ENCODE measurements around the gene TSHZ1. TPM values are rescaled to one million over a fixed set of nuclear protein-coding genes. Genes with fewer than 3 reads are reported as not detected.

TSHZ1 gene
- total and polyA plus RNA-seq, 2 experiments from 2014 or later = 2.2 to 4.4 TPM

DNA sequence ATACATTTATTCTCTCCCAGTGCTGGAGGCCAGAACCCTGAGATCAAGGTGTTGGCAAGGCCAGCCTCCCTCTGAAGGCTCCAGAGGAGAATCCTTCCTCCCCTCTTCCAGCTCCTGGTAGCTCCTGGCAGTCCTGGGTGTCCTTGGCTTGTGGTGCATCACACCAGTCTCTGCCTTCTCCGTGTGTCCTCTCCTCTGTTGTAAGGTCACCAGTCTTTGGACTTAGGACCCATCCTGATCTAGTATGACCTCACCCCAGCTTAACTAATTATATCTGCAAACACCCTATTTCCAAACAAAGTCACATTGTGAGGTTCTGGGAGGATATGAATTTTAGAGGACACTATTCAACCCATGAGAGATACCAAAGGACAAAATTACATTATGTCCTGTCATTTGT is 31.1 kb downstream of the TSHZ1 start:
- H3K9ac ChIP-seq = no peak overlapping the region
- H3K4me3 ChIP-seq = no peak overlapping the region
- H3K79me2 ChIP-seq (ENCODE audit: insufficient read depth) = peaks cover 63% of the 10 kb centered on the region
- no peaks in the 10 kb centered on the region for H3F3A ChIP-seq (ENCODE audit: insufficient read depth)
- TF ChIP-seq EZH2 (IDR thresholded peaks at IDR 0.05; ENCODE audit: insufficient read depth, poor library complexity, severe bottlenecking) = no peak
- TF ChIP-seq EZH2phosphoT487 (IDR thresholded peaks at IDR 0.05; ENCODE audit: insufficient read depth, low read depth) = no peak
- H3K9me2 ChIP-seq (ENCODE audit: insufficient read depth) = no peaks in the 10 kb centered on the region
- H3K4me2 ChIP-seq (ENCODE audit: unreplicated experiment) = no peak overlapping the region
- in situ Hi-C loops (cut with MboI) = no loop called here
- H3K27me3 ChIP-seq (replicated peaks; ENCODE audit: insufficient read depth) = no peaks in the 10 kb centered on the region
- H3K4me1 ChIP-seq (ENCODE audit: insufficient read depth) = peaks cover 3% of the 10 kb centered on the region; the same call in 1 of the 2 replicates
- DNase-seq = no peak
- no peak overlapping the region for H3K27ac ChIP-seq
- WGBS, 2 experiments (ENCODE audit: low coverage in 1 of 2, low lambda C conversion rate in 2 of 2, missing lambda C conversion rate in 2 of 2) = 95 to 100% methylated on average over 1 of the region's 1 CpG
- H4K20me1 ChIP-seq (ENCODE audit: insufficient read depth) = no peaks in the 10 kb centered on the region
- no peak overlapping the region for H2AFZ ChIP-seq
- H3K36me3 ChIP-seq (ENCODE audit: low read depth) = no peaks in the 10 kb centered on the region
- H3K9me3 ChIP-seq (ENCODE audit: low read depth) = no peaks in the 10 kb centered on the region

DNA sequence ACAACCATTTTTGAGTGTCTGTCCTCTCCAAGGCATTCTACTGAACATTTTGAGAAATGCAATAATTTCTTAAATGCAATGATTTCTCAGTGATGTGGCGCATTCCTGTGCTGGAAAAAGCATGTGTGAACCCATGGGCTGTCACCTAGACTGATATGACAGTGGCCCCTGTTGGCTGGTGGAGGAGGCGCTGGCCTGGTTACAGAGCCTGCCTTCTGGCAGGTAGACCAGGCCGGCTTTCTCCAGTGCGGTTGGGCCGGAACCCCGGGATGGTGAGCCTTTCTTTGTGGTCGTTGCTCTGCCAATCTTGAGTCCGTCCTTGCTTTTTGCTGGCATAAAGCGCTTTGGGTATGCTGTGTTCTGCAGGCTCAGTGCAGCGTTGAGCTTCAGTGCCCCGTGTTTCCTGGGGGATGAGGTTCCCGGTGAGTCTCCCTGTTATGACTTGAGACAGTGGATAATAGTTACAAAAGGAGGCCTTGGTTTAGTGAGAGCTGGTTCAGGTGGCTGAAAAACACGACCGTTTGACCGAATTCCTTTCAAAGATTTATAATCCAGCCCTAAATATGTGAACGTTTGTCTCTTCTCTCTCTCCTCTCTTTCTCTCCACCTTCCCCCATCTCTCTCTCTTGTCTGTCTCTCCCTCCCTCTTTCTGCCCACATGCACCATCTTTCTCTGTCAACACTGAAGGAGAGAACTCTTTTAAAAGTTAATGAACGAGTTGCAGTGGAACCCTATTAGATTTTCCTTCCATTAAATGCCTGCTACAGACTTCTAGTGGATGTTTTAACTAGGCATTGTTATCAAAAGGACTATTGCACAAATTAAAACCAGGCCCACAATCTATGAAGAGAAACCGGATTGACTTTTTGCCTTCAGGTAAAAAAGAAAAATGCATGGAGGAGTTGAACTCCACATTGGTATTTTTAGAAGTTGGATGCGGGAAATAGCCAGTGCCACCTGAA is 34.0 kb downstream of the TSHZ1 start:
- in situ Hi-C loops (cut with MboI) = no loop called here
- Histone ChIP-seq H3K9me2 (ENCODE audit: insufficient read depth) (no peaks in the 10 kb centered on the region), H3K79me2 (ENCODE audit: insufficient read depth) (peaks cover 77% of the 10 kb centered on the region), H3K4me3 (no peak overlapping the region), H2AFZ (no peak overlapping the region), H3K9ac (no peak overlapping the region), H4K20me1 (ENCODE audit: insufficient read depth) (no peaks in the 10 kb centered on the region), H3K4me1 (ENCODE audit: insufficient read depth) (peaks cover 14% of the 10 kb centered on the region), H3K27me3 (replicated peaks; ENCODE audit: insufficient read depth) (no peaks in the 10 kb centered on the region), H3F3A (ENCODE audit: insufficient read depth) (peaks cover 6% of the 10 kb centered on the region; the same call in 1 of the 2 replicates), H3K9me3 (ENCODE audit: low read depth) (no peaks in the 10 kb centered on the region), H3K27ac (no peak overlapping the region), H3K4me2 (ENCODE audit: unreplicated experiment) (no peak overlapping the region), H3K36me3 (ENCODE audit: low read depth) (no peaks in the 10 kb centered on the region)
- no peak for DNase-seq
- TF ChIP-seq EZH2 (IDR thresholded peaks at IDR 0.05; ENCODE audit: insufficient read depth, poor library complexity, severe bottlenecking) (no peak), EZH2phosphoT487 (IDR thresholded peaks at IDR 0.05; ENCODE audit: insufficient read depth, low read depth) (no peak)
- 84 to 85% methylated on average over 18 to 19 of the region's 19 CpGs for WGBS, 2 experiments (ENCODE audit: low coverage in 1 of 2, low lambda C conversion rate in 2 of 2, missing lambda C conversion rate in 2 of 2)

DNA sequence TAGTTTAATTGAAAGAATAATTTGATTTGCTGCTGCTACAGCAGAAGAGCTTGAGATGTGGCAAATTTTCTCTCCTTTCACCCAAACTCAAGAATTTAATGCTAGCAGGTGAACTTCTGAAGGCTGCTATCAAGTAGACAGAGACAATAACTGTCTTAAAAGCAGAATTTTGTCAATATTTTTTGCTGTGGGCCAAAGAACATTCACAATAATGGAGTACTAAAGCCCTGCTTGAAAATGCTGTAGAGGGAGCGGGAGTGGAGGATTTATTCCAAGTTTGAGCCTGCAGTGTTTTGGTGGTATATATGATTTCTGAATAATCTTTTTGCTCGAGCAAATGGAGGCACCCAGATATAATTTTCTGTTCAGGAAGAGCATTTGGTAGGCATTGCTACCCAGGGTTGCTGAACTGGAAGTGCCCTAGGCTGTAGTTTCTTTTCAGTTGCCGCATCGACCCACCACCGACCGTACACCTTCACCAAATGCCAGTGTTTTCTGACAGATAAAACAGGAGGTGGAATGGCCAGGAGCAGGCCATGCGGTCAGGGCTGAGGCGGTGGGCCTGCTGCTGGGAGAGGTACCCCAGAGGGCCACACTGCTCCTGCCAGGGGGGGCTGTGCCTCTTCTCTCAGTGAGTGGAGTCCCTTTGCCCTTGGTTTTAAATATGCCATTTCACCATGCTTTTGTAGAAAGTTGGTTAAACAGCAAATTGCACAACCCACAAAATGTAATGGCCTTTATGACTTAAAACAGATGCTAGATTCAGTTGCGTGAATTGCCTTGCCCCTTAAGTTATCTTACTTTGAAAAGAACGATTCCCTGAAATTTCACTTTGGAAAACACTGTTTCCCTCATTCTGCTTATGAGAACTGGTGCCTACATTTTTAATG is 36.4 kb downstream of the TSHZ1 start:
- no peaks in the 10 kb centered on the region for H3K36me3 ChIP-seq (ENCODE audit: low read depth)
- no peaks in the 10 kb centered on the region for H3K9me2 ChIP-seq (ENCODE audit: insufficient read depth)
- H3K9ac ChIP-seq = peak overlapping the region; percentile 80
- WGBS, 2 experiments (ENCODE audit: low coverage in 1 of 2, low lambda C conversion rate in 2 of 2, missing lambda C conversion rate in 2 of 2) = 32 to 39% methylated on average over 10 of the region's 10 CpGs
- H3K27ac ChIP-seq = peak overlapping the region; percentile 73
- H3K4me2 ChIP-seq (ENCODE audit: unreplicated experiment) = peak overlapping the region; percentile 96
- no peaks in the 10 kb centered on the region for H4K20me1 ChIP-seq (ENCODE audit: insufficient read depth)
- H3F3A ChIP-seq (ENCODE audit: insufficient read depth) = peaks cover 6% of the 10 kb centered on the region; the same call in 1 of the 2 replicates
- peak; percentile 73 for DNase-seq
- in situ Hi-C loops (cut with MboI) = no loop called here
- peaks cover 86% of the 10 kb centered on the region for H3K79me2 ChIP-seq (ENCODE audit: insufficient read depth)
- TF ChIP-seq EZH2phosphoT487 (IDR thresholded peaks at IDR 0.05; ENCODE audit: insufficient read depth, low read depth) (no peak), EZH2 (IDR thresholded peaks at IDR 0.05; ENCODE audit: insufficient read depth, poor library complexity, severe bottlenecking) (no peak)
- peak overlapping the region; percentile 72 for H3K4me3 ChIP-seq
- H3K9me3 ChIP-seq (ENCODE audit: low read depth) = no peaks in the 10 kb centered on the region
- no peaks in the 10 kb centered on the region for H3K27me3 ChIP-seq (replicated peaks; ENCODE audit: insufficient read depth)
- peak overlapping the region; percentile 86 for H2AFZ ChIP-seq
- peaks cover 15% of the 10 kb centered on the region for H3K4me1 ChIP-seq (ENCODE audit: insufficient read depth)
